Body of pancreas (tissue), 4 donors: ENCODE measurements around the gene SAFB2.

Experiments
- POLR2A ChIP-seq, 3 donors: fragments of 450-650 bp; IDR thresholded peaks; one replicate each; pipeline ENCODE4 v1.6.1; 2016; ENCODE audit warnings: antibody characterized with exemption in 3 of 3, mild to moderate bottlenecking in 2 of 3
- TF ChIP-seq, protein P1 (sequence below), 7 experiments: fragments of 450-650 bp in 4 of 7; fragments of 200-600 bp in 3 of 7; sonication (generic) in 3 of 7; IDR thresholded peaks; one replicate each; pipeline ENCODE4 v1.5.1; 2016 to 2019; ENCODE audit warnings: antibody characterized with exemption in 7 of 7

DNA sequence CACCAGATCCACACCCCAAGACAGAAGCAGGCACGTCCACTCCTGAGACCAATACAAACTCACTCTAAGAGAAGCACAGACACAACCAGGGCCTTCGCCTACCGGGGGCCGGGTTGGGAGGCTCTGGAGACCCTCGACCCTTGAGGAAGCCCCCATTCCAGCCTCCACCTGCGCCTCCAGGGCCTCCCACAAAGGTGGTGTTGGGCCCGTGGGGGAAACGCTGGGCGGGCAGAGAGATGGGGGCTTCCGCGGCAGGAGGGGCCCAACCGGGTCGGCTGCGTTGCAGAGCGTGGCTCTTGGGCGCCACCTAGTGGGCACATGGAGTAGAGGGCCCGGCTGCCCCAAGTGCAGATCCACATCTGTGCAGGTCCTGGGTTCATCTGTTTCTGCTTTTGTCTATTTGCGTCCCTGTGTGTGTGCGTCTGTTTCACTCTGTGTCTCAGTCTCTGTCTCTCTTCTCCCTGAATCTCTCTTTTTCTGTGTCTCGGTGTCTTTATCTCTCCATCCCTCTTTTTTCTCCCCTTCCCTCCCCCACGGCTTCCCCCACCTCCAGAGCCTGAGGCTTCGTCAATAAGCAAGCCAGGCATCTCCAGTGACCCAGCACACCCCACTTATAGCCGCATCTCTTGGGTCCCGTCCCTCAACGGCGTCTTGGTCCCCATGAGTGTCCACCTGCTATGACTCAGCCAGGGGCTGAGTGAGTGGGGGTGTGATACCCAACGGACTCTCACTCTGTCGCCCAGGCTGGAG is 44.3 kb downstream of the SAFB2 start:
- TF ChIP-seq, protein P1, sequence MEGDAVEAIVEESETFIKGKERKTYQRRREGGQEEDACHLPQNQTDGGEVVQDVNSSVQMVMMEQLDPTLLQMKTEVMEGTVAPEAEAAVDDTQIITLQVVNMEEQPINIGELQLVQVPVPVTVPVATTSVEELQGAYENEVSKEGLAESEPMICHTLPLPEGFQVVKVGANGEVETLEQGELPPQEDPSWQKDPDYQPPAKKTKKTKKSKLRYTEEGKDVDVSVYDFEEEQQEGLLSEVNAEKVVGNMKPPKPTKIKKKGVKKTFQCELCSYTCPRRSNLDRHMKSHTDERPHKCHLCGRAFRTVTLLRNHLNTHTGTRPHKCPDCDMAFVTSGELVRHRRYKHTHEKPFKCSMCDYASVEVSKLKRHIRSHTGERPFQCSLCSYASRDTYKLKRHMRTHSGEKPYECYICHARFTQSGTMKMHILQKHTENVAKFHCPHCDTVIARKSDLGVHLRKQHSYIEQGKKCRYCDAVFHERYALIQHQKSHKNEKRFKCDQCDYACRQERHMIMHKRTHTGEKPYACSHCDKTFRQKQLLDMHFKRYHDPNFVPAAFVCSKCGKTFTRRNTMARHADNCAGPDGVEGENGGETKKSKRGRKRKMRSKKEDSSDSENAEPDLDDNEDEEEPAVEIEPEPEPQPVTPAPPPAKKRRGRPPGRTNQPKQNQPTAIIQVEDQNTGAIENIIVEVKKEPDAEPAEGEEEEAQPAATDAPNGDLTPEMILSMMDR (IDR thresholded peaks at IDR 0.05): peak; percentile 85 to 99 (median 93)
- no peak for TF ChIP-seq POLR2A (IDR thresholded peaks at IDR 0.05)
